Measurements from ENCODE around the gene FGF1. TPM values are rescaled to one million over a fixed set of nuclear protein-coding genes. Genes with fewer than 3 reads are reported as not detected.

Gene FGF1
- total RNA-seq, 2 donors from 2014 or later = not detected

GRCh38 chr5:142680605-142681259, 5.2 kb downstream of the FGF1 start:
- no peak overlapping the region for H3K27ac Mint-ChIP-seq
- DNase-seq (ENCODE audit: low spot score in 2 of 2) = no peak
- H3K9me3 Mint-ChIP-seq = no peaks in the 10 kb centered on the region
- H3K36me3 Mint-ChIP-seq = no peaks in the 10 kb centered on the region
- ATAC-seq = no peak

- peak overlapping the region in 1 of 2 donors; percentile 1 for H3K27ac Mint-ChIP-seq
- H3K36me3 Mint-ChIP-seq = no peaks in the 10 kb centered on the region
- ATAC-seq (no peak), DNase-seq (ENCODE audit: low spot score in 2 of 2) (no peak)
- no peaks in the 10 kb centered on the region for H3K9me3 Mint-ChIP-seq
These were observed 6.1 kb downstream of the FGF1 start for GRCh38 chr5:142679744-142680143.

- DNase-seq (ENCODE audit: low spot score in 2 of 2) = no peak
- no peaks in the 10 kb centered on the region for H3K36me3 Mint-ChIP-seq
- H3K9me3 Mint-ChIP-seq = no peaks in the 10 kb centered on the region
- peak overlapping the region in 1 of 2 donors; percentile 65 for H3K27ac Mint-ChIP-seq
- ATAC-seq = no peak
These were observed 7.4 kb downstream of the FGF1 start for GRCh38 chr5:142678529-142678928.

GRCh38 chr5:142677198-142677597, 8.7 kb downstream of the FGF1 start:
- DNase-seq (ENCODE audit: low spot score in 2 of 2) = no peak
- H3K27ac Mint-ChIP-seq = peak overlapping the region in 1 of 2 donors; percentile 10
- ATAC-seq = no peak
- H3K9me3 Mint-ChIP-seq = no peaks in the 10 kb centered on the region
- H3K36me3 Mint-ChIP-seq = no peaks in the 10 kb centered on the region

- H3K36me3 Mint-ChIP-seq = no peaks in the 10 kb centered on the region
- H3K9me3 Mint-ChIP-seq = no peaks in the 10 kb centered on the region
- no peak for DNase-seq (ENCODE audit: low spot score in 2 of 2)
- H3K27ac Mint-ChIP-seq = no peak overlapping the region
- no peak for ATAC-seq
These were observed 9.6 kb downstream of the FGF1 start for GRCh38 chr5:142676318-142676717.

GRCh38 chr5:142674531-142675469, 11.1 kb downstream of the FGF1 start:
- Mint-ChIP-seq H3K9me3 (no peaks in the 10 kb centered on the region), H3K36me3 (no peaks in the 10 kb centered on the region), H3K27ac (no peak overlapping the region)
- no peak for ATAC-seq
- no peak for DNase-seq (ENCODE audit: low spot score in 2 of 2)

- DNase-seq (ENCODE audit: low spot score in 2 of 2) (no peak), ATAC-seq (no peak)
- Mint-ChIP-seq H3K27ac (no peak overlapping the region), H3K36me3 (no peaks in the 10 kb centered on the region), H3K9me3 (no peaks in the 10 kb centered on the region)
These were observed 14.1 kb downstream of the FGF1 start for GRCh38 chr5:142671801-142672200.

- Mint-ChIP-seq H3K27ac (no peak overlapping the region), H3K9me3 (no peaks in the 10 kb centered on the region), H3K36me3 (no peaks in the 10 kb centered on the region)
- DNase-seq (ENCODE audit: low spot score in 2 of 2) (no peak), ATAC-seq (no peak)
These were observed 14.6 kb downstream of the FGF1 start for GRCh38 chr5:142671266-142671665.

- ATAC-seq (no peak), DNase-seq (ENCODE audit: low spot score in 2 of 2) (no peak)
- H3K36me3 Mint-ChIP-seq = no peaks in the 10 kb centered on the region
- no peak overlapping the region for H3K27ac Mint-ChIP-seq
- H3K9me3 Mint-ChIP-seq = no peaks in the 10 kb centered on the region
These were observed 15.1 kb downstream of the FGF1 start for GRCh38 chr5:142670804-142671203.

GRCh38 chr5:142669477-142669876, 16.4 kb downstream of the FGF1 start:
- ATAC-seq = no peak
- H3K36me3 Mint-ChIP-seq = no peaks in the 10 kb centered on the region
- H3K27ac Mint-ChIP-seq = no peak overlapping the region
- DNase-seq (ENCODE audit: low spot score in 2 of 2) = no peak
- no peaks in the 10 kb centered on the region for H3K9me3 Mint-ChIP-seq

GRCh38 chr5:142668336-142668735, 17.6 kb downstream of the FGF1 start:
- ATAC-seq (no peak), DNase-seq (ENCODE audit: low spot score in 2 of 2) (no peak)
- H3K36me3 Mint-ChIP-seq = no peaks in the 10 kb centered on the region
- H3K9me3 Mint-ChIP-seq = no peaks in the 10 kb centered on the region
- H3K27ac Mint-ChIP-seq = no peak overlapping the region

- DNase-seq (ENCODE audit: low spot score in 2 of 2) (no peak), ATAC-seq (no peak)
- H3K27ac Mint-ChIP-seq = no peak overlapping the region
- H3K9me3 Mint-ChIP-seq = no peaks in the 10 kb centered on the region
- H3K36me3 Mint-ChIP-seq = no peaks in the 10 kb centered on the region
These were observed 18.1 kb downstream of the FGF1 start for GRCh38 chr5:142667831-142668230.

- no peak overlapping the region for H3K27ac Mint-ChIP-seq
- DNase-seq (ENCODE audit: low spot score in 2 of 2) = no peak
- no peaks in the 10 kb centered on the region for H3K9me3 Mint-ChIP-seq
- no peak for ATAC-seq
- no peaks in the 10 kb centered on the region for H3K36me3 Mint-ChIP-seq
These were observed 21.3 kb downstream of the FGF1 start for GRCh38 chr5:142664636-142665035.

- ATAC-seq (no peak), DNase-seq (ENCODE audit: low spot score in 2 of 2) (no peak)
- no peaks in the 10 kb centered on the region for H3K36me3 Mint-ChIP-seq
- H3K27ac Mint-ChIP-seq = no peak overlapping the region
- H3K9me3 Mint-ChIP-seq = no peaks in the 10 kb centered on the region
These were observed 21.8 kb downstream of the FGF1 start for GRCh38 chr5:142664067-142664466.

- ATAC-seq = no peak
- H3K9me3 Mint-ChIP-seq = no peaks in the 10 kb centered on the region
- H3K27ac Mint-ChIP-seq = no peak overlapping the region
These were observed 22.6 kb downstream of the FGF1 start for GRCh38 chr5:142663246-142663645.

GRCh38 chr5:142661957-142662356, 23.9 kb downstream of the FGF1 start:
- DNase-seq (ENCODE audit: low spot score in 2 of 2) (no peak), ATAC-seq (no peak)
- no peak overlapping the region for H3K27ac Mint-ChIP-seq
- H3K9me3 Mint-ChIP-seq = no peaks in the 10 kb centered on the region
- no peaks in the 10 kb centered on the region for H3K36me3 Mint-ChIP-seq

More at GRCh38 chr5:142663246-142663645, 22.6 kb downstream of the FGF1 start:
- H3K36me3 Mint-ChIP-seq = no peaks in the 10 kb centered on the region
- no peak for DNase-seq (ENCODE audit: low spot score in 2 of 2)

- Mint-ChIP-seq H3K27ac (no peak overlapping the region), H3K9me3 (no peaks in the 10 kb centered on the region), H3K36me3 (no peaks in the 10 kb centered on the region)
- DNase-seq (ENCODE audit: low spot score in 2 of 2) (no peak), ATAC-seq (no peak)
These were observed 24.7 kb downstream of the FGF1 start for GRCh38 chr5:142661143-142661542.

- H3K36me3 Mint-ChIP-seq = no peaks in the 10 kb centered on the region
- no peak for ATAC-seq
- DNase-seq (ENCODE audit: low spot score in 2 of 2) = no peak
- H3K27ac Mint-ChIP-seq = no peak overlapping the region
- H3K9me3 Mint-ChIP-seq = no peaks in the 10 kb centered on the region
These were observed 25.2 kb downstream of the FGF1 start for GRCh38 chr5:142660731-142661130.
